Iris pigment epithelial cell (primary cell): Measurements from ENCODE around the gene BABAM2.
"Not testable (repeated sequence)": the region's sequence is repeated elsewhere in the genome, so short reads cannot be mapped to it uniquely, and the experiment has no call there.

Experiments
- DNase-seq: peaks from one replicate; pipeline ENCODE4 v3.0.0-alpha.2; 2011; ENCODE audit warnings: low read depth

Gene BABAM2

GRCh38 chr2:27881815-27882583 is 8.5 kb upstream of the BABAM2 start:
- DNase-seq, result not testable (repeated sequence)

DNA sequence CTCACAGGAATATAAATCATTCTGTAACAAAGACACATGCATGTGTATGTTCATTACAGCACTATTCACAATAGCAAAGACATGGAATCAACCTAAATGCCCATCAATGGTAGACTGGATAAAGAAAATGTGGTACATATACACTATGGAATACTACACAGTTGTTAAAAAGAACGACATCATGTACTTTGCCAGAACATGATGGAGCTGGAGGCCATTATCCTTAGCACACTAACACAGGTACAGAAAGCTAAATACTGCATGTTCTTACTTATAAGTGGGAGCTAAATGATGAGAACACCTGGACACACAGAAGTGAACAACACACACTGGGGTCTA is 8.0 kb upstream of the BABAM2 start:
- not testable (repeated sequence) for DNase-seq

- DNase-seq, result no peak
Observed at GRCh38 chr2:27884601-27885000, 5.9 kb upstream of the BABAM2 start.

DNA sequence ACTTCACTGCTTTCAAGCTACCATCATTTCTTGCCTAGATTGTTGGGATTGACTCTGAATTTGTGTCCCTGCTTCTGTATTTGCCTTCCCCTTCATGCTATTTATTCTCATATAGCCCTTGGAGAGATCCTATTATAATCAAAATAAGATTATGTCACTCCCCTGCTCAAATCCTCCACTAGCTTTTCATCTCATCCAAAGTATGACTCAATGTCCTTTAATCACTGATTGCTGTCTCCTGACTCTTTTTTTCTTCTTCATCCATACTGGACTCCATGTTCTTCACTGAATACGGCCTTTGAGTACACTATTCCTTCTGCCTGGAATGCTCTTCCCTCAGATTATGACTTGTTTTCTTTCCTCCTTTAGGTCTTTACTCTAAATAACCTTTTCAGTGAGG is 5.3 kb upstream of the BABAM2 start:
- DNase-seq, result peak; percentile 57

DNA sequence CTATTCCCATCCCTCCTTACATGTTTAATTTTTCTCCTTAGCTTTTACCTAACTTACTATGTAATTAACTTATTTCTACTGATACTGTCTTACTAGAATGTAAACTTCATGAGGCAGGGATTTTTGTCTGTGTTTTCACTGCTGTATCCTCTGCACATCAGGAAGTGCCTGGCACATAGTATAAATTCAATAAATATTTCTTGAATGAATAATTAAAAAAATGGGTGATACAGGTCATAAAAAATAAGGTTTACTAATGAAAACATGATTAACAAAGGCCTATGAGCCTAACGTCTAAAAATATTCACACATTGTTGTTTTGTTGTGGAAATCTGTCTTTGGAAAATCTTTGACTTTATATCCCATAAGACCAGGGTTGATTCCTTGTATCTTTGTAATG is 4.9 kb upstream of the BABAM2 start:
- DNase-seq, result peak; percentile 41

GRCh38 chr2:27886322-27886721 is 4.2 kb upstream of the BABAM2 start:
- no peak for DNase-seq

DNA sequence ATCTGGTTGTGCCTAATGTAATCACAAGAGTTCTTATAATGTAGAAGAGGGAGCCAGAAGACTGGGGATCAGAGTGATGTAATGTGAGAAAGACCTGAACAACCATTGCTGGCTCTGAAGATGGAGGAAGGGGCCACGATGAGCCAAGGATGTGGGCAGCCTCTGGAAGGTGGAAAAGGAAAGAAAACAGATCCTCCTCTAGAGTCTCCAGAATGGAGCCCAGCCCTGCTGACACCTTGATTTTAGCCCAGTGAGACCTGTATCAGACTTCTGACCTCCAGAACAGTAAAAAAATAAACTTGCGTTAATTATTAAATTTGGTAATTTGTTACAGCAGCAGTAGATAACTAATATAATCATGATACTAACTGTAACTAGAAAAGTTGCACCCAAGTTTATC is 3.4 kb upstream of the BABAM2 start:
- DNase-seq, result no peak

DNA sequence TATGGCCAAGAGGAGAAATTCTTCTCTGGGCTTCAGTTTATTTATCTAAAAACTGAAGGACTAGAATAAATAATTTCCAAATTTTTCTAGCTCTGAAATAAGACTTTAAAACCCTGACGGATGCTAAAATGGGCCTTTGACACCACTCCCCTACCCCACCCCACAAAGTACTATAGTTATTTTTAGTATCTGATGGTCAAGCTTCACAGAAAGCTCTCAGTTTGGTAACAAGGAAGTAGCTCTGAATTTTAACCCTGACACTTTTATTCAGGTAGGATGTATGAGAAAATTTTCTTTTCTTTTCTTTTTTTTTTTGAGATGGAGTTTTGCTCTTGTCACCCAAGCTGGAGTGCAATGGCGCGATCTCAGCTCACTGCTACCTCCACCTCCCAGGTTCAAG is 2.7 kb upstream of the BABAM2 start:
- DNase-seq, result no peak

- peak; percentile 53 for DNase-seq
Observed at GRCh38 chr2:27888790-27889189, 1.7 kb upstream of the BABAM2 start.

DNA sequence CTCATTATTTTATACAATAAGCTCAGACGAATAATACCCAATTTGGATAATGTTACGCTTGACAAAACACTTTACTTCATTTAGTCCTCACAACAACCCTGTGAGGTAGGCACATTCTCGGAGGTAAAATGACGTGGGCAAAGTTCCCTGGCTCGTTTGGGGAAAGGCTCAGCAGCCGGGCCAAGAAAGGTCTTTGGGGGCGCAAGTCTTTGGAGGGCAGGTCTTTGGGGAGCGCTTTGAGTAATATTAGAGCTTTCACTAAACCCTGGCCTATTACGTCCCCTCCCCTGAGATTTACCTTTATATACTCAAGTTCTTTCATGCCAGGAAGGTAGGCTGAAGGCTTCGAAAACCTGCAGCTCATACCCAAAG is 769 bp upstream of the BABAM2 start:
- no peak for DNase-seq

DNA sequence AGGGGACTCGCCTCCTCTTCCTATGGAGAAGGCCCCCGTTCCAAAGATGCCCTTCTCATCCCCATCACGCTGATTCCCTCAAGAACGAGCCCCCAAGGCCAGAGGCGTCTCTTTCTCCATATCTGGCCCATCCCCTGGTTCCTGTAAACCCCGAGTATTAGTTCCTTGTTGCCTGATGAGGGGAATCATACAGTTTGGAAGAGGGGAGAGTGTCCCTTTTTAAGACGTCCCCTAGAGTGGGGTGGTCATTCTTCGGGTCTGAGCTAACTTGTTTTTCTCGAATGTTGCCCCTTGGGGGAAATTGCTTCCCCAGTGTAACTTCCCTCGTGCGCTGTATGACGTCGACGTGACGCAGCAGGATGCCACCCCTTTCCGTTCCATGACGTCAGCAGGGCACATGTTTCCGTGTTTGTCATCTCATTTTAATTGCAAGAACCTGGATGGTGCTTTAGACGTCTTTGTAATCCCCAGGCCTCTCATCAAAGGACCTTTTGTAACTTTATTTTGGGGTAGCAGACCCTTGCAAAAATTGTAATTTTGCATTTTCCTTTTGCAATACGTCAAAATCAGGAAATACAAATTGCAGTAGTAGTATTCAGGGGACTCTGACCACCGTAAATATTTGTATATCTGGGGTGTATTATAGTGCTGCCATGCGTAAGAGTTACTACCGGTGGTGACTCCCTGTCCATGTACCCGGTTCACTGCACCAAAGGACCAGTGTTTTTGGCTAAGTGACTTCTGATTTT is 569 bp downstream of the BABAM2 start:
- peak; percentile 78 for DNase-seq

DNA sequence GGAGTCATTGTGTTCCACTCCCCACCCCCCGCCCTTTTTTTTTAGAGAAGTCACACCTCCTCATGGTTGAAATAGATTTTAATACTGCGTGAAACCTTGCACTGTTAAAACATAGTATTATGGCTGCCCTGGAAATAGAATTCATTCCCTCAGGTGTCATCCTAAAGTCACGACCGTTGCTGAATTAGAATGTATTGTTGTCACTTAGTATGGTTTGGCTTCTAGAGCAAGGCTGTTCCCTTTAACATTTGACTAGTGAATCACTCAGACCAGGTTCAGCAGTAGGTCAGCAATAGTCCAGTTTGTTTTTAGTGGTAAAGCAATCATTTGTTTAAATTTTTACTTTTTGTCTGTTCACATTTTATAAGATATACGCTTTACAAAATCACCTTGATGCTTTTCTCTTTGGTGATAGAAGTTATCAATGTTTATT is 1.2 kb downstream of the BABAM2 start:
- peak; percentile 74 for DNase-seq

- no peak for DNase-seq
Observed at GRCh38 chr2:27893006-27893405, 2.5 kb downstream of the BABAM2 start.

- no peak for DNase-seq
Observed at GRCh38 chr2:27897717-27898116, 7.2 kb downstream of the BABAM2 start.

- peak; percentile 23 for DNase-seq
Observed at GRCh38 chr2:27901234-27901633, 10.7 kb downstream of the BABAM2 start.

- DNase-seq, result no peak
Observed at GRCh38 chr2:27902098-27902497, 11.6 kb downstream of the BABAM2 start.

DNA sequence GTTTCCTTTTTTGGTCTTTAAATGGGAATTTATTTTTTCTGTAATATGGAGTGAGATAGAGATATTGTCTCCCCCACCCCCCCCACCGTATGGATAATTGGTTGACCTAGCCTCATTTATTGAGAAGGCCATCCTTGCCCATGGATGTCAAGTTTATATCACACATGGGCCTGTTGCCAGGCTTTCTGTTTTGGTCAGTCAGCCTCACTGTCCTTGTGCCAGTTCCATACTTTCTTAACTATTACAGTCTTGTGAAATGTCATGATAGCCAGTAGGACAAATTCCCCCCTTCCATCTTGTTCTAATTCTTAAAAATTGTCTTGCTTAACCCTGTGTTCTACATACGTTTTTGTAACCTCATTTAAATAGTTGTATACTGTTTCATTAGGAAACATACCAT is 12.5 kb downstream of the BABAM2 start:
- DNase-seq, result no peak

DNA sequence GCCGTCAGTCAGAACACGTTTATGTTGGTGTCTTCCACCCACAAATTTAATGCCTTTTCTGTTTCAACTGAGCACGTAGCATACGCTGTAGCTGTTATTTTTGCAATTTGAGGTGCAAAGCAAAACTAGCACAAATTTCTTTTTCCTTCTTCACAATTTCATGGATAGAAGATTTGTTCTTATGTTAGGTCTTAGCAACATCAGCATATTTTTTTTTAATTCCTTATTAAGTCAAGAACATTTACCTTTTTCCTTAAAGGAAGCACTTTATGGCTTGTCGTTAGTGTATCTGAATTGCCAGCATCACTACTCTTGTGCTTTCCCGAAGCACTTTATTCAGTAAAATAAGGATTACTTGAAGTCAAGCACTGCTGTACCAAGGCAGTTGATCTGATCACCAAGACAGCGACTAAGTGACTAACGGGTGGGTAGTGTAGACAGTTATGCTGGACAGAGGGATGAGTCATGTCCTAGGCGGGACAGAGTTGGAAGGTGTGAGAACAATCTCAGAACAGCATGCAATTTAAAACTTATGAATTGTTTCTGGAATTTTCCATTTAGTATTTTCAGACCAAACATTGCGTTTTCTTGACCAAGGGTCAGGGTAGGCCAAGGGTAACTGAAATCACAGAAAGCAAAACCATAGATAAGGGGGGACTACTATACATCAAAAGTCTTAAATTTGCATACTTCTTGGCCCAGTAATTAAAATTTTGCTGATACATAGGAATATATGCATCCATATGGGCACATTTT is 13.3 kb downstream of the BABAM2 start:
- DNase-seq, result peak; percentile 82

DNA sequence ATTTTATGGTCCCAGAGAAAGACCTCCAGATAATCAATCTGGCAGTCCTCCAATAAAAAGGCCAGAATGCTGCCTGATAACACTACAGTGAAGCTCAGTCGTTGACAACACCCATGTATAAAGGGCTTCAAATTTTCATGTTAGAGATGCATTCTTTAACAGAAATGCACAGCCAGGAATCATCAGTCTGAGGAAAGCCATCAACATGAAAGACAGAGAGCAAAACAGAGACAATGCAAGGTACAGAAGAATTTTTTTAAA is 13.8 kb downstream of the BABAM2 start:
- no peak for DNase-seq

- no peak for DNase-seq
Observed at GRCh38 chr2:27906074-27906473, 15.5 kb downstream of the BABAM2 start.

GRCh38 chr2:27907547-27907946 is 17.0 kb downstream of the BABAM2 start:
- DNase-seq, result peak; percentile 24

- DNase-seq, result no peak
Observed at GRCh38 chr2:27909901-27910300, 19.4 kb downstream of the BABAM2 start.
